ENCODE results near the gene TBC1D1. TPM values are rescaled to one million over a fixed set of nuclear protein-coding genes. Genes with fewer than 3 reads are reported as not detected.

The TBC1D1 gene
- total RNA-seq, 1 experiment from 2014 or later, result 56.0 TPM

GRCh38 chr4:38154252-38154651, 263.4 kb downstream of the TBC1D1 start:
- ChIA-PET POLR2A (interaction anchor here (0.6 kb wide), 1 partner anchor 121 kb away, joined by 3 read pairs; no protein-coding TSS in a partner anchor), CTCF (no interaction called here)
- no peak overlapping the region for H3K4me3 ChIP-seq (ENCODE audit: low read depth in 2 of 2, low read length in 2 of 2)
- intact Hi-C loops (cut with micrococcal nuclease; ENCODE audit: unreplicated experiment), result no loop called here
- TF ChIP-seq REST (IDR thresholded peaks at IDR 0.05; ENCODE audit: insufficient read depth in 1 of 2, low read depth in 2 of 2, low read length in 1 of 2) (no peak), POLR2AphosphoS5 (IDR thresholded peaks at IDR 0.05; ENCODE audit: low read depth, low read length) (no peak), SIN3A (IDR thresholded peaks at IDR 0.05; ENCODE audit: borderline replicate concordance, insufficient read depth, low read depth, low read length) (no peak), CTCF (IDR thresholded peaks at IDR 0.05) (no peak)
- no TSS peak for BruUV-seq (replicated peaks)
- H3K9me3 ChIP-seq (ENCODE audit: control insufficient read depth, insufficient read depth, low read depth, low read length), result no peaks in the 10 kb centered on the region
- in situ Hi-C loops (cut with HindIII; ENCODE audit: low pct_unique_long_range_greater_than_20kb, low sequenced_read_pairs), result no loop called here
- no peak for ATAC-seq
- no peaks in the 10 kb centered on the region for H3K27me3 ChIP-seq (ENCODE audit: control insufficient read depth, insufficient read depth, low read length)
- H3K27ac ChIP-seq (ENCODE audit: low read length), result no peak overlapping the region
- DNase-seq (ENCODE audit: low read depth, low spot score), result no peak
- H3K4me1 ChIP-seq (ENCODE audit: control insufficient read depth, insufficient read depth, low read length), result no peaks in the 10 kb centered on the region
- no peaks in the 10 kb centered on the region for H3K36me3 ChIP-seq (ENCODE audit: control insufficient read depth, insufficient read depth, low read length)

GRCh38 chr4:38154681-38155588, 264.1 kb downstream of the TBC1D1 start:
- Histone ChIP-seq H3K9me3 (ENCODE audit: control insufficient read depth, insufficient read depth, low read depth, low read length) (no peaks in the 10 kb centered on the region), H3K4me3 (ENCODE audit: low read depth in 2 of 2, low read length in 2 of 2) (no peak overlapping the region), H3K36me3 (ENCODE audit: control insufficient read depth, insufficient read depth, low read length) (no peaks in the 10 kb centered on the region), H3K27me3 (ENCODE audit: control insufficient read depth, insufficient read depth, low read length) (no peaks in the 10 kb centered on the region), H3K27ac (ENCODE audit: low read length) (no peak overlapping the region), H3K4me1 (ENCODE audit: control insufficient read depth, insufficient read depth, low read length) (no peaks in the 10 kb centered on the region)
- in situ Hi-C loops (cut with HindIII; ENCODE audit: low pct_unique_long_range_greater_than_20kb, low sequenced_read_pairs) (no loop called here), intact Hi-C loops (cut with micrococcal nuclease; ENCODE audit: unreplicated experiment) (no loop called here)
- DNase-seq (ENCODE audit: low read depth, low spot score) (no peak), ATAC-seq (no peak)
- POLR2A ChIA-PET, result interaction anchor here (0.6 kb wide), 1 partner anchor 59 kb away, joined by 3 read pairs; no protein-coding TSS in a partner anchor
- CTCF ChIA-PET, result interaction anchor here (0.7 kb wide), 1 partner anchor 57 kb away, joined by 4 read pairs; no protein-coding TSS in a partner anchor
- no TSS peak for BruUV-seq (replicated peaks)
- TF ChIP-seq TCF7L2 (IDR thresholded peaks at IDR 0.05; ENCODE audit: low read depth, low read length), result no peak
- no peak for TF ChIP-seq CTCF (IDR thresholded peaks at IDR 0.05)
- no peak for TF ChIP-seq REST (IDR thresholded peaks at IDR 0.05; ENCODE audit: insufficient read depth in 1 of 2, low read depth in 2 of 2, low read length in 1 of 2)
- no peak for TF ChIP-seq SIN3A (IDR thresholded peaks at IDR 0.05; ENCODE audit: borderline replicate concordance, insufficient read depth, low read depth, low read length)
- TF ChIP-seq POLR2AphosphoS5 (IDR thresholded peaks at IDR 0.05; ENCODE audit: low read depth, low read length), result no peak
